CD8-positive, alpha-beta memory T cell (primary cell): ENCODE data around the gene QPCT. TPM values are rescaled to one million over a fixed set of nuclear protein-coding genes. Genes with fewer than 3 reads are reported as not detected.
A peak's percentile ranks its signal among the peaks of the same experiment; 100 is the strongest.

Experiments
- CTCF ChIA-PET: fragments of 350-600 bp; sonication (Branson Sonifier 250); formaldehyde crosslinking; loops from one replicate; lab custom pipeline; 2021; ENCODE audit warnings: antibody characterized with exemption; lab: Charles Lee
- POLR2A ChIA-PET: fragments of 350-600 bp; sonication (Branson Sonifier 250); formaldehyde crosslinking; loops from one replicate; lab custom pipeline; 2021; ENCODE audit warnings: antibody characterized with exemption; lab: Charles Lee
- DNase-seq, 5 donors: peaks; one replicate each; pipeline versions ENCODE4 v3.0.0 to v3.0.0-alpha.2; 2020 to 2022; ENCODE audit warnings: mixed read lengths in 1 of 5
- H3K27ac ChIP-seq: one replicate; pipeline ENCODE4 v1.7.0; 2013; ENCODE audit warnings: low read depth, mild to moderate bottlenecking, low read length, moderate library complexity
- H3K27me3 ChIP-seq: 2 replicates; pipeline ENCODE4 v1.7.0; 2013; ENCODE audit warnings: low read length, mild to moderate bottlenecking; ENCODE audit not compliant: insufficient read depth, poor library complexity, severe bottlenecking
- H3K36me3 ChIP-seq: 2 replicates; pipeline ENCODE4 v1.7.0; 2013; ENCODE audit warnings: mild to moderate bottlenecking, low read length, moderate library complexity; ENCODE audit not compliant: insufficient read depth
- H3K4me1 ChIP-seq: 2 replicates; pipeline ENCODE4 v1.7.0; 2013; ENCODE audit warnings: mild to moderate bottlenecking, low read length, moderate library complexity; ENCODE audit not compliant: insufficient read depth
- H3K4me3 ChIP-seq: 2 replicates; pipeline ENCODE4 v1.7.0; 2013; ENCODE audit warnings: mild to moderate bottlenecking, low read length
- H3K9me3 ChIP-seq: 2 replicates; pipeline ENCODE4 v1.7.0; 2013; ENCODE audit warnings: mild to moderate bottlenecking, low read length
- H3K27ac Mint-ChIP-seq, 8 donors: one replicate each; pipeline ENCODE4 v1.8.0; 2020 to 2021; ENCODE audit warnings: mixed read lengths in 8 of 8, mild to moderate bottlenecking in 6 of 8, inconsistent platforms in 3 of 8, moderate library complexity in 3 of 8
- H3K27me3 Mint-ChIP-seq, 2 donors: one replicate each; pipeline ENCODE4 v1.8.0; 2020 to 2021; ENCODE audit warnings: mixed read lengths in 2 of 2, mild to moderate bottlenecking in 1 of 2, moderate library complexity in 1 of 2
- H3K36me3 Mint-ChIP-seq, 3 donors: one replicate each; pipeline ENCODE4 v1.8.0; 2020 to 2021; ENCODE audit warnings: mixed read lengths in 3 of 3, inconsistent platforms in 1 of 3, mild to moderate bottlenecking in 1 of 3
- H3K4me1 Mint-ChIP-seq, 3 donors: one replicate each; pipeline ENCODE4 v1.8.0; 2020 to 2021; ENCODE audit warnings: mixed read lengths in 3 of 3, inconsistent platforms in 1 of 3, mild to moderate bottlenecking in 1 of 3
- H3K4me3 Mint-ChIP-seq, 7 donors: one replicate each; pipeline ENCODE4 v1.8.0; 2020 to 2021; ENCODE audit warnings: mixed read lengths in 7 of 7, mild to moderate bottlenecking in 6 of 7, moderate library complexity in 4 of 7, inconsistent platforms in 2 of 7
- H3K9me3 Mint-ChIP-seq, 5 donors: one replicate each; pipeline ENCODE4 v1.8.0; 2020 to 2022; ENCODE audit warnings: mixed read lengths in 5 of 5, mild to moderate bottlenecking in 3 of 5, moderate library complexity in 2 of 5, inconsistent platforms in 1 of 5
- polyA plus RNA-seq: library from polyadenylated mRNA; unstranded; fragments of 300-500 nt; fragmentation: Illumina TruSeq; gene quantifications from one replicate; pipeline ENCODE4 v1.2.3, GENCODE V29; 2021
- total RNA-seq, 2 experiments: library from RNA; stranded (reverse); gene quantifications; one replicate each; pipeline ENCODE4 v1.2.3, GENCODE V29; 2021

Gene QPCT
- total and polyA plus RNA-seq, 3 experiments from 2014 or later = 0.26 to 4.2 (median 3.9) TPM

DNA sequence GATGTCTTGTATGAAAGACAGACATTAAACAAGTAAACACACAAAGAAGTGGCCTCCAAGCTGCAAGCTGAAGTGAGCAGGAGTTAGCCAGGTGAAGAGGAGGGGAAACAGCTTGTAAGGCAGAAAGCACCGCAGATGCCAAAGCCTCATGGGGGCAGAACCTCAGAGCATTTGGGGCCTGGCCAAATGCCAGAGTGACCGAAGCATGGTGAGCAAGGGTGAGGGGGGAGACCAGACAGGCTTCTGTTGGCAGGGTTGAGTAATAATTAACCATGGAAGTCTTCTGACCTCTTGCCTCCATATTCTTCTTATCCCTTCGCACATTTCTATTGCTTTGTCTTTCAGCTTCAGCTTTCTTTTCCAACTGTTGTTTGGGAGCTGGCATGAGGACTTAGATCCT is 5.6 kb downstream of the QPCT start:
- ChIA-PET POLR2A (no interaction called here), CTCF (interaction anchor here (1.2 kb wide), 1 partner anchor 118 kb away, joined by 3 read pairs; the partner anchor contains the start of gene NDUFAF7)
- Mint-ChIP-seq H3K4me3 (no peak overlapping the region), H3K27ac (peak overlapping the region in 1 of 8 donors; percentile 51), H3K36me3 (no peaks in the 10 kb centered on the region), H3K4me1 (peaks cover 0 to 11% (median 4%) of the 10 kb centered on the region in 3 donors), H3K27me3 (peaks cover 13 to 30% of the 10 kb centered on the region in 2 donors), H3K9me3 (no peaks in the 10 kb centered on the region)
- DNase-seq = no peak
- Histone ChIP-seq H3K9me3 (no peaks in the 10 kb centered on the region), H3K4me3 (no peak overlapping the region), H3K27me3 (peaks cover 4% of the 10 kb centered on the region), H3K4me1 (peaks cover 9% of the 10 kb centered on the region), H3K36me3 (no peaks in the 10 kb centered on the region), H3K27ac (no peak overlapping the region)

DNA sequence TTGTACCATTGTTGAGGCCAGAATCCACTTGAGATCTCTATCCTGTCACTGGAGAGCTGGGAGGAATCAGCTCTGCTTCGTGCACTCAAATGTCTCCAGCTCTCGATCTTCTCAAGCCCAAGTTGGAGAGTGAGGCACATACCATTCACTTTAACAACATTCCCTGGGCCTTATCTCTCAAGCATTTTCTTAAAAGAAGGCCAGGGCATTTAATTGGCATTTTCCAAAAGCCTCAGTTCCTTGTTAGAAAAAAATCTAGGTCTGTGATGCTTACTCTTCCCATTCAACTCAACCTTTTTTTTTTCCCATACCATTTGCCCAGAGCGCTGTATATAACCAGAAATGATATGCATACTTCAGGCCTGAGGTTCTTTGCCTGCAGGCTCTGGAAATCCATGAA is 10.1 kb downstream of the QPCT start:
- H3K27me3 Mint-ChIP-seq = peaks cover 7 to 33% of the 10 kb centered on the region in 2 donors
- CTCF ChIA-PET = no interaction called here
- H3K27ac ChIP-seq = no peak overlapping the region

DNA sequence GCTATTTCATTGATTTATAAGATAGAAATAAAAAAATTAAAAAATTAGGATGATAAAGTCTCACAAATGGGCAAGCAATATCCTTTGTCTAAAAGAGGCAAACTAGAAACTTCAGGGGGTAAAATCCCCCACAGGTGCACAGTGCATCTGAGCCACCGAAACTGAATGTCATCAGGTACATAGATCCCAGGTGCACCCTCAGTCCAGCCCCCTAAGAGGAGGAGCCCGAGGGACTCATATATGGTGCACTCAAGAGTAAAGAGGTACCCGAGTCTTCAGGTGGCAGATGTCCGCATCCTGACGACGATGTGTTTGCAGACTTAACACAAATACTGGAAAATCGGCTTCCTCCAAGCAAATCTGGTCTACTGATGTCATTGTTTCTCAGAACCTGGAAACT is 11.3 kb downstream of the QPCT start:
- H3K27ac Mint-ChIP-seq = no peak overlapping the region
- H3K9me3 ChIP-seq = no peaks in the 10 kb centered on the region
- no peak overlapping the region for H3K4me3 ChIP-seq
- no peaks in the 10 kb centered on the region for H3K4me1 Mint-ChIP-seq
- ChIA-PET CTCF (no interaction called here), POLR2A (no interaction called here)
- no peak overlapping the region for H3K4me3 Mint-ChIP-seq
- H3K27me3 Mint-ChIP-seq = peaks cover 9 to 33% of the 10 kb centered on the region in 2 donors
- no peaks in the 10 kb centered on the region for H3K36me3 Mint-ChIP-seq
- H3K36me3 ChIP-seq = no peaks in the 10 kb centered on the region
- no peaks in the 10 kb centered on the region for H3K9me3 Mint-ChIP-seq
- no peaks in the 10 kb centered on the region for H3K27me3 ChIP-seq
- DNase-seq = no peak
- no peaks in the 10 kb centered on the region for H3K4me1 ChIP-seq
- H3K27ac ChIP-seq = no peak overlapping the region

More for the DNA sequence above, 10.1 kb downstream of the QPCT start:
- no peak overlapping the region for H3K27ac Mint-ChIP-seq
- no peak overlapping the region for H3K4me3 Mint-ChIP-seq
- no peaks in the 10 kb centered on the region for H3K36me3 ChIP-seq
- DNase-seq = no peak
- H3K9me3 Mint-ChIP-seq = no peaks in the 10 kb centered on the region
- H3K27me3 ChIP-seq = no peaks in the 10 kb centered on the region
- no peaks in the 10 kb centered on the region for H3K4me1 ChIP-seq
- POLR2A ChIA-PET = no interaction called here
- no peak overlapping the region for H3K4me3 ChIP-seq
- H3K4me1 Mint-ChIP-seq = no peaks in the 10 kb centered on the region
- H3K36me3 Mint-ChIP-seq = no peaks in the 10 kb centered on the region
- no peaks in the 10 kb centered on the region for H3K9me3 ChIP-seq

DNA sequence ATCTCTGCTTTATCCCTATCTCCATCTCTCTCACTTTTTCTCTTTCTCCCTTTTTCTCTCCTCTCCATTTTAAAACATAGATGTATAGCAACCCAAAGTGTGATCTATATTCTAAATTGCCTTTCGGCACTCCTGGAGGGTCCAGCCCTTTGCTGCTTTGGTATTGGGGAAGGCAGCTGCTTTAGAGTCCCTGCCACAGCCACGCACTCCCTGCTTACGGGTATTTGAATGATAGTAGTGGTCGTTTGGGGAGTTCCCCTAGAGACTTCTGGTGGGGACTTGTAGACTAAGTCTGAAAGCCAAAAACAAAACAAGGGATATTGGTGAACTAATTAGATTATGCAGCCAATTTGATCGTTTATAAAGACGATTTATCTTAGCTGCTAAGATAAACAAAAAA is 11.9 kb downstream of the QPCT start:
- no peaks in the 10 kb centered on the region for H3K4me1 ChIP-seq
- H3K4me1 Mint-ChIP-seq = no peaks in the 10 kb centered on the region
- H3K27me3 ChIP-seq = no peaks in the 10 kb centered on the region
- no peaks in the 10 kb centered on the region for H3K9me3 Mint-ChIP-seq
- H3K27ac Mint-ChIP-seq = peak overlapping the region in 1 of 8 donors; percentile 48
- no peak overlapping the region for H3K4me3 Mint-ChIP-seq
- no peaks in the 10 kb centered on the region for H3K36me3 ChIP-seq
- no peak overlapping the region for H3K27ac ChIP-seq
- POLR2A ChIA-PET = no interaction called here
- peaks cover 9 to 33% of the 10 kb centered on the region in 2 donors for H3K27me3 Mint-ChIP-seq
- no peaks in the 10 kb centered on the region for H3K9me3 ChIP-seq
- no peak for DNase-seq
- no peak overlapping the region for H3K4me3 ChIP-seq
- CTCF ChIA-PET = no interaction called here
- H3K36me3 Mint-ChIP-seq = no peaks in the 10 kb centered on the region

DNA sequence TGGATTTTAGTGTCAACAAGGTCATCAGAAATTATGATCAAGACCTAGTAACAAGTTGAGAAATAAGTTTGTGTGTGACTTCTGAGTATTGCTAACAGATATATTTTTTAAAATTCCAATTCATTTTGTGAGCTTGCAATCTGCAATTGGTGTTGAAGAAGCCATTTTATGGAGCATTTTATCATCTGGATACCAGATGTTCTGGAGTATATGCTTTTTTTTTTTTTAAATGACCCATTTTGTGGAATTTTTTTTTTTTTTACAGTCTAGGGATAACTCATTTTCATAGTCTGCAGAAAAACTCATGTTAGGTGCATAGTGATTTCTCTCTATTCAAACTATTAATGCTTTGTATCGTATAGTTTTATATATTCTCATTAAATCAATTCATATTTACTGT is 12.6 kb downstream of the QPCT start:
- peaks cover 9 to 33% of the 10 kb centered on the region in 2 donors for H3K27me3 Mint-ChIP-seq
- H3K4me3 Mint-ChIP-seq = no peak overlapping the region
- no peaks in the 10 kb centered on the region for H3K9me3 Mint-ChIP-seq
- H3K4me1 Mint-ChIP-seq = no peaks in the 10 kb centered on the region
- Histone ChIP-seq H3K27me3 (no peaks in the 10 kb centered on the region), H3K9me3 (no peaks in the 10 kb centered on the region), H3K4me1 (no peaks in the 10 kb centered on the region), H3K36me3 (no peaks in the 10 kb centered on the region), H3K4me3 (no peak overlapping the region), H3K27ac (no peak overlapping the region)
- H3K36me3 Mint-ChIP-seq = no peaks in the 10 kb centered on the region
- ChIA-PET CTCF (no interaction called here), POLR2A (no interaction called here)
- no peak for DNase-seq
- H3K27ac Mint-ChIP-seq = no peak overlapping the region

DNA sequence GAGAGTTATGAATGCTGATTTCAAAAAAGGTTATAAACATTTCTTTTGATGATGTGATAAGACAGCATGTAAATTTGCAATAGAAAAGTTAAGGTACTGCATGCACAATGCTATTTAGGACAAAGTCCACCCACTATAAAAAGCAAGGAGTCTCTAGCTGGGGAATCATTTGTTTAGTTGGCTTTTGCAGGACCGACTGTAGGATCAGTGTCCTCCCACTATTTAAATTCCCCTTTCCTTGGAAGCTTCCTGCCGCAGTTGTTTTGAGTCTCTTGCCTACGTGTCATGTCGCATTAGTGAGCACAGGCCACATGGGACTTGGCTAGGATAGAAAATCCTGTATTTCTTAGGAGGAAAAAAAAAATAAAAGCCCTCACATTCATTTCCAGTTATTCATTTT is 13.1 kb downstream of the QPCT start:
- no peak overlapping the region for H3K27ac ChIP-seq
- no peaks in the 10 kb centered on the region for H3K4me1 ChIP-seq
- H3K27me3 ChIP-seq = no peaks in the 10 kb centered on the region
- H3K27me3 Mint-ChIP-seq = peaks cover 9 to 32% of the 10 kb centered on the region in 2 donors
- H3K9me3 ChIP-seq = no peaks in the 10 kb centered on the region
- ChIA-PET CTCF (no interaction called here), POLR2A (no interaction called here)
- H3K4me1 Mint-ChIP-seq = no peaks in the 10 kb centered on the region
- H3K36me3 ChIP-seq = no peaks in the 10 kb centered on the region
- H3K4me3 Mint-ChIP-seq = no peak overlapping the region
- H3K9me3 Mint-ChIP-seq = no peaks in the 10 kb centered on the region
- no peak for DNase-seq
- H3K4me3 ChIP-seq = no peak overlapping the region
- H3K36me3 Mint-ChIP-seq = no peaks in the 10 kb centered on the region
- no peak overlapping the region for H3K27ac Mint-ChIP-seq

DNA sequence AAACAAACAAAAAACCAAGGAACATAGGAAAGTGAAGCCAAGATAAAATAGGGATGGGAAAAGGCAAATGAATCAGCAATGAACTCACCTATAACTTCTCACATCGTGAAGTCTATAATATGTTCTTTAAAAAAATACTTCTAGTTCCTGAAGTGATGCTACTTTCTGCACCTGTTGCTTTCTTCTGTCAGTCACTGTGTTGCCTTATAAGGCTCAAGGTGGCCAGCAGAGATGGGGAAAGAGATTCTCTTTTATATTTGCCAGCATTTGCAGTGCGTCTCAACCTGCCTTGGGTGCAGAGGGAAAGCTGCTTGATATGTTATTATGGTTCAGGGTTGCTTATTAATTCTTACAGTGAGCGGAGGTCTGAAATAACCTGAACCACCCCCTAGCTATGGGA is 14.0 kb downstream of the QPCT start:
- ChIA-PET POLR2A (no interaction called here), CTCF (no interaction called here)
- no peak overlapping the region for H3K4me3 Mint-ChIP-seq
- no peaks in the 10 kb centered on the region for H3K4me1 Mint-ChIP-seq
- peaks cover 9 to 25% of the 10 kb centered on the region in 2 donors for H3K27me3 Mint-ChIP-seq
- no peaks in the 10 kb centered on the region for H3K9me3 Mint-ChIP-seq
- Histone ChIP-seq H3K9me3 (no peaks in the 10 kb centered on the region), H3K27me3 (no peaks in the 10 kb centered on the region), H3K4me3 (no peak overlapping the region), H3K27ac (no peak overlapping the region), H3K4me1 (no peaks in the 10 kb centered on the region), H3K36me3 (no peaks in the 10 kb centered on the region)
- no peaks in the 10 kb centered on the region for H3K36me3 Mint-ChIP-seq
- no peak for DNase-seq
- H3K27ac Mint-ChIP-seq = no peak overlapping the region

DNA sequence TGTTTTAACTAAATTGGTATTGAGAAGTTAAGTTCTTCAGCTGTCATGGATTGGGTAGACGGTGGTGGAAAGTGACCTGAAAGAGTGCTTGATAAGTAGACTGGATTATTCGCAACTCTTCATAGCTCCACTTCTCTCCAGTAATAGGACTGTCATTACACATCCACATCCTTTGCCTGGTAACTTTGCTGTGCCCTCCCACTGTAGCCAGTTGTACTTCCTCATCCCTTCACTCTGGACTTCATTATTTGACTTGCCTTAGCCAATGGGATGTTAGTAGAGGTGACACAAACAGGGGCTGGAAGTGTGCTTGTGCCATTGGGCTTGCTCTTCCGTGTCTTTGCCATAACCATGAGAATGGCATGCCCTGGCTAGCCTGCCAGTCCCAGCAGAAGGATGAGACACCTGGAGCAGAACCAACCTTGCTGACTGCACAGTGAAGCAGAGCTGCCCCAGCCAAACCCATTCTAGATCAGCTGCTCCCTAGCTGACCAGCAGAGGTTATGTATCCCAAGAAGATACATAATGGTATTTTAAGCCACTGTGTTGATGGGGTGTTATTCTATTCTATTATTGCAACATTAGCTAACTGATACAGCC is 16.9 kb downstream of the QPCT start:
- no peak overlapping the region for H3K4me3 ChIP-seq
- Mint-ChIP-seq H3K36me3 (peaks cover 0 to 2% (median 0%) of the 10 kb centered on the region in 3 donors), H3K27me3 (peaks cover 2 to 12% of the 10 kb centered on the region in 2 donors), H3K27ac (no peak overlapping the region), H3K9me3 (no peaks in the 10 kb centered on the region), H3K4me1 (no peaks in the 10 kb centered on the region), H3K4me3 (no peak overlapping the region)
- peaks cover 9% of the 10 kb centered on the region for H3K4me1 ChIP-seq
- ChIA-PET POLR2A (no interaction called here), CTCF (interaction anchor here (1.0 kb wide), 1 partner anchor 16 kb away, joined by 3 read pairs; no protein-coding TSS in a partner anchor)
- H3K27me3 ChIP-seq = no peaks in the 10 kb centered on the region
- H3K36me3 ChIP-seq = no peaks in the 10 kb centered on the region
- no peak overlapping the region for H3K27ac ChIP-seq
- H3K9me3 ChIP-seq = no peaks in the 10 kb centered on the region
- DNase-seq = no peak
